HL-60 (cell line): ENCODE measurements around the gene ABCA7.

Experiments used
- CTCF ChIP-seq: IDR thresholded peaks from one replicate; pipeline ENCODE4 v1.5.1; 2011; ENCODE audit warnings: low read length, control low read depth, inconsistent platforms; ENCODE audit not compliant: insufficient read depth
- GABPA ChIP-seq: IDR thresholded peaks from 2 replicates; pipeline ENCODE4 v1.6.1; 2012; ENCODE audit warnings: low read depth

GRCh38 chr19:1003283-1003682 lies 36.6 kb upstream of the ABCA7 start:
- TF ChIP-seq CTCF: no peak
- no peak for TF ChIP-seq GABPA
